GM12878 (cell line): Measurements from ENCODE around the gene ZNF710. TPM values are rescaled to one million over a fixed set of nuclear protein-coding genes. Genes with fewer than 3 reads are reported as not detected.

Experiments
- BMI1 ChIP-seq: fragments of 450-650 bp; IDR thresholded peaks from 2 replicates; pipeline ENCODE4 v1.6.1; 2016; ENCODE audit warnings: mild to moderate bottlenecking, moderate library complexity, borderline replicate concordance
- CBX3 ChIP-seq: fragments of 200-600 bp; sonication (generic); IDR thresholded peaks from 2 replicates; pipeline ENCODE4 v1.6.1; 2016; ENCODE audit warnings: low read depth, borderline replicate concordance
- CHD1 ChIP-seq: IDR thresholded peaks from 2 replicates; pipeline ENCODE4 v1.6.1; 2012; ENCODE audit warnings: low read depth, low read length, improper control_type of control experiment
- CHD2 ChIP-seq: IDR thresholded peaks from 2 replicates; pipeline ENCODE4 v1.6.1; 2011; ENCODE audit warnings: low read depth, low read length, improper control_type of control experiment, borderline replicate concordance
- DPF2 ChIP-seq: fragments of 450-650 bp; IDR thresholded peaks from 2 replicates; pipeline ENCODE4 v1.6.1; 2017; ENCODE audit warnings: mild to moderate bottlenecking
- EGR1 ChIP-seq, 2 experiments: IDR thresholded peaks; 1 replicate in 1 of 2; 2 replicates in 1 of 2; pipeline ENCODE4 v1.6.1; 2011 to 2012; ENCODE audit warnings: low read depth in 2 of 2, low read length in 2 of 2, borderline replicate concordance in 1 of 2, mild to moderate bottlenecking in 1 of 2, moderate library complexity in 1 of 2
- HDAC2 ChIP-seq: fragments of 200-600 bp; sonication (generic); IDR thresholded peaks from 2 replicates; pipeline ENCODE4 v1.6.1; 2017
- MYC ChIP-seq: IDR thresholded peaks from 2 replicates; pipeline ENCODE4 v1.6.1; 2011; ENCODE audit warnings: mild to moderate bottlenecking, low read length, moderate library complexity, inconsistent platforms; ENCODE audit not compliant: insufficient read depth, insufficient replicate concordance, insufficient read length, severe bottlenecking
- NBN ChIP-seq: fragments of 450-650 bp; IDR thresholded peaks from 2 replicates; pipeline ENCODE4 v1.6.1; 2016
- NFYA ChIP-seq: IDR thresholded peaks from 2 replicates; pipeline ENCODE4 v1.6.1; 2011; ENCODE audit warnings: low read depth, mild to moderate bottlenecking, low read length, improper control_type of control experiment, borderline replicate concordance
- POLR2AphosphoS5 ChIP-seq: IDR thresholded peaks from 2 replicates; pipeline ENCODE4 v1.6.1; 2011; ENCODE audit warnings: mild to moderate bottlenecking, low read length, inconsistent platforms
- ZNF24 ChIP-seq: fragments of 450-650 bp; IDR thresholded peaks from 2 replicates; pipeline ENCODE4 v1.6.1; 2017; ENCODE audit warnings: antibody characterized with exemption, mild to moderate bottlenecking
- polyA plus RNA-seq, 11 experiments: library from polyadenylated mRNA; depleted of rRNA in 4 of 11; unstranded in 6 of 11; stranded (reverse) in 5 of 11; fragments of >200 nt; fragmentation: Nextera tagmentation in 4 of 11; fragmentation: Illumina TruSeq in 1 of 11; extraction: Ambion mirVana in 4 of 11; extraction: Trizol in 1 of 11; gene quantifications; 1 replicate in 1 of 11; 2 replicates in 10 of 11; pipeline versions ENCODE4 v1.2.1 to v1.2.3, GENCODE V29; 2011 to 2016; ENCODE audit warnings: inconsistent platforms in 2 of 11, missing spikeins in 2 of 11, low read depth in 1 of 11
- total RNA-seq, 4 experiments: library from RNA; depleted of rRNA in 3 of 4; stranded (reverse); fragments of >200 nt in 3 of 4; fragmentation: Illumina TruSeq in 1 of 4; extraction: Trizol in 1 of 4; gene quantifications; 2 replicates each; pipeline versions ENCODE4 v1.2.1 to v1.2.3, GENCODE V29; 2013 to 2021
- TF ChIP-seq, protein P1 (sequence below): fragments of 450-650 bp; IDR thresholded peaks from 2 replicates; pipeline ENCODE4 v1.6.1; 2017; ENCODE audit warnings: mild to moderate bottlenecking, moderate library complexity
- TF ChIP-seq, protein P2 (sequence below): IDR thresholded peaks from 2 replicates; pipeline ENCODE4 v1.6.1; 2011; ENCODE audit warnings: mild to moderate bottlenecking, low read depth, low read length, moderate library complexity; ENCODE audit not compliant: insufficient replicate concordance
- TF ChIP-seq, protein P3 (sequence below): fragments of 450-650 bp; conservative IDR thresholded peaks from 2 replicates; pipeline ENCODE4 v1.6.1; 2017; ENCODE audit warnings: mild to moderate bottlenecking, moderate library complexity
- TF ChIP-seq, protein P4 (sequence below): IDR thresholded peaks from 2 replicates; pipeline ENCODE4 v1.6.1; 2011; ENCODE audit warnings: borderline replicate concordance, low read depth, mild to moderate bottlenecking, moderate library complexity, mixed read lengths, low read length; ENCODE audit not compliant: insufficient read depth; ENCODE audit errors: extremely low read length
- TF ChIP-seq, protein P5 (sequence below): fragments of 450-650 bp; IDR thresholded peaks from 2 replicates; pipeline ENCODE4 v1.6.1; 2017; ENCODE audit warnings: mild to moderate bottlenecking, moderate library complexity

ZNF710 gene
- total and polyA plus RNA-seq, 10 of the 15 experiments (the other 5 are each of a cell fraction or from before 2014, with no cell fraction given) = 1.4 to 43.5 (median 9.8) TPM

DNA sequence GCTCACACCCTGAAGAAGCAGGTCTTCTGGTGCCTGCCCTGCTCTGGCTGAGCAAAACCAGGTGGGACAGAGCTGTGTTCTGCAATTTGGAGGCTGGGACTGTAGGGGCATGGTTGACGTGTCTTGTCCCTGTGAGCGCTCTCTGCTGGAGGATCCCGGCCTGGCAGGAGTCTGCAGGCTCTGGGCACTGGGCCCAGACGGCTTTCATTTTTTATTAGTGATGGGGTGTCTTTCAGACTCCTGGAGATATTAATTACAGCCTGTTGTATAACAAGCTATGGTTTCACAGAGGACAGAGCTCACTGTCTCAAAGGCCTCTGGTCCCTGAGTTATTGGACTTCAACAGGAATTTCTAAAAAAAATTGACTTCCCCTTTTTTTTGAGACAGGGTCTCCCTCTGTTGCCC lies 29.5 kb upstream of the ZNF710 start (continued):
- TF ChIP-seq, protein P1, sequence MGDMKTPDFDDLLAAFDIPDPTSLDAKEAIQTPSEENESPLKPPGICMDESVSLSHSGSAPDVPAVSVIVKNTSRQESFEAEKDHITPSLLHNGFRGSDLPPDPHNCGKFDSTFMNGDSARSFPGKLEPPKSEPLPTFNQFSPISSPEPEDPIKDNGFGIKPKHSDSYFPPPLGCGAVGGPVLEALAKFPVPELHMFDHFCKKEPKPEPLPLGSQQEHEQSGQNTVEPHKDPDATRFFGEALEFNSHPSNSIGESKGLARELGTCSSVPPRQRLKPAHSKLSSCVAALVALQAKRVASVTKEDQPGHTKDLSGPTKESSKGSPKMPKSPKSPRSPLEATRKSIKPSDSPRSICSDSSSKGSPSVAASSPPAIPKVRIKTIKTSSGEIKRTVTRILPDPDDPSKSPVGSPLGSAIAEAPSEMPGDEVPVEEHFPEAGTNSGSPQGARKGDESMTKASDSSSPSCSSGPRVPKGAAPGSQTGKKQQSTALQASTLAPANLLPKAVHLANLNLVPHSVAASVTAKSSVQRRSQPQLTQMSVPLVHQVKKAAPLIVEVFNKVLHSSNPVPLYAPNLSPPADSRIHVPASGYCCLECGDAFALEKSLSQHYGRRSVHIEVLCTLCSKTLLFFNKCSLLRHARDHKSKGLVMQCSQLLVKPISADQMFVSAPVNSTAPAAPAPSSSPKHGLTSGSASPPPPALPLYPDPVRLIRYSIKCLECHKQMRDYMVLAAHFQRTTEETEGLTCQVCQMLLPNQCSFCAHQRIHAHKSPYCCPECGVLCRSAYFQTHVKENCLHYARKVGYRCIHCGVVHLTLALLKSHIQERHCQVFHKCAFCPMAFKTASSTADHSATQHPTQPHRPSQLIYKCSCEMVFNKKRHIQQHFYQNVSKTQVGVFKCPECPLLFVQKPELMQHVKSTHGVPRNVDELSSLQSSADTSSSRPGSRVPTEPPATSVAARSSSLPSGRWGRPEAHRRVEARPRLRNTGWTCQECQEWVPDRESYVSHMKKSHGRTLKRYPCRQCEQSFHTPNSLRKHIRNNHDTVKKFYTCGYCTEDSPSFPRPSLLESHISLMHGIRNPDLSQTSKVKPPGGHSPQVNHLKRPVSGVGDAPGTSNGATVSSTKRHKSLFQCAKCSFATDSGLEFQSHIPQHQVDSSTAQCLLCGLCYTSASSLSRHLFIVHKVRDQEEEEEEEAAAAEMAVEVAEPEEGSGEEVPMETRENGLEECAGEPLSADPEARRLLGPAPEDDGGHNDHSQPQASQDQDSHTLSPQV = no peak
- TF ChIP-seq CBX3 (no peak), POLR2AphosphoS5 (no peak), CHD2 (no peak), EGR1 (IDR thresholded peaks at IDR 0.05; ENCODE audit: borderline replicate concordance in 1 of 2, low read depth in 2 of 2, low read length in 2 of 2) (no peak), ZNF24 (no peak), NBN (no peak), BMI1 (no peak), HDAC2 (no peak), CHD1 (no peak), DPF2 (no peak), NFYA (no peak), MYC (no peak)
- TF ChIP-seq, protein P2, sequence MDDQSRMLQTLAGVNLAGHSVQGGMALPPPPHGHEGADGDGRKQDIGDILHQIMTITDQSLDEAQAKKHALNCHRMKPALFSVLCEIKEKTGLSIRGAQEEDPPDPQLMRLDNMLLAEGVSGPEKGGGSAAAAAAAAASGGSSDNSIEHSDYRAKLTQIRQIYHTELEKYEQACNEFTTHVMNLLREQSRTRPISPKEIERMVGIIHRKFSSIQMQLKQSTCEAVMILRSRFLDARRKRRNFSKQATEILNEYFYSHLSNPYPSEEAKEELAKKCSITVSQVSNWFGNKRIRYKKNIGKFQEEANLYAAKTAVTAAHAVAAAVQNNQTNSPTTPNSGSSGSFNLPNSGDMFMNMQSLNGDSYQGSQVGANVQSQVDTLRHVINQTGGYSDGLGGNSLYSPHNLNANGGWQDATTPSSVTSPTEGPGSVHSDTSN = no peak
- TF ChIP-seq, protein P3, sequence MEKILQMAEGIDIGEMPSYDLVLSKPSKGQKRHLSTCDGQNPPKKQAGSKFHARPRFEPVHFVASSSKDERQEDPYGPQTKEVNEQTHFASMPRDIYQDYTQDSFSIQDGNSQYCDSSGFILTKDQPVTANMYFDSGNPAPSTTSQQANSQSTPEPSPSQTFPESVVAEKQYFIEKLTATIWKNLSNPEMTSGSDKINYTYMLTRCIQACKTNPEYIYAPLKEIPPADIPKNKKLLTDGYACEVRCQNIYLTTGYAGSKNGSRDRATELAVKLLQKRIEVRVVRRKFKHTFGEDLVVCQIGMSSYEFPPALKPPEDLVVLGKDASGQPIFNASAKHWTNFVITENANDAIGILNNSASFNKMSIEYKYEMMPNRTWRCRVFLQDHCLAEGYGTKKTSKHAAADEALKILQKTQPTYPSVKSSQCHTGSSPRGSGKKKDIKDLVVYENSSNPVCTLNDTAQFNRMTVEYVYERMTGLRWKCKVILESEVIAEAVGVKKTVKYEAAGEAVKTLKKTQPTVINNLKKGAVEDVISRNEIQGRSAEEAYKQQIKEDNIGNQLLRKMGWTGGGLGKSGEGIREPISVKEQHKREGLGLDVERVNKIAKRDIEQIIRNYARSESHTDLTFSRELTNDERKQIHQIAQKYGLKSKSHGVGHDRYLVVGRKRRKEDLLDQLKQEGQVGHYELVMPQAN = no peak
- TF ChIP-seq, protein P4, sequence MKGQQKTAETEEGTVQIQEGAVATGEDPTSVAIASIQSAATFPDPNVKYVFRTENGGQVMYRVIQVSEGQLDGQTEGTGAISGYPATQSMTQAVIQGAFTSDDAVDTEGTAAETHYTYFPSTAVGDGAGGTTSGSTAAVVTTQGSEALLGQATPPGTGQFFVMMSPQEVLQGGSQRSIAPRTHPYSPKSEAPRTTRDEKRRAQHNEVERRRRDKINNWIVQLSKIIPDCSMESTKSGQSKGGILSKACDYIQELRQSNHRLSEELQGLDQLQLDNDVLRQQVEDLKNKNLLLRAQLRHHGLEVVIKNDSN = no peak
- TF ChIP-seq, protein P5, sequence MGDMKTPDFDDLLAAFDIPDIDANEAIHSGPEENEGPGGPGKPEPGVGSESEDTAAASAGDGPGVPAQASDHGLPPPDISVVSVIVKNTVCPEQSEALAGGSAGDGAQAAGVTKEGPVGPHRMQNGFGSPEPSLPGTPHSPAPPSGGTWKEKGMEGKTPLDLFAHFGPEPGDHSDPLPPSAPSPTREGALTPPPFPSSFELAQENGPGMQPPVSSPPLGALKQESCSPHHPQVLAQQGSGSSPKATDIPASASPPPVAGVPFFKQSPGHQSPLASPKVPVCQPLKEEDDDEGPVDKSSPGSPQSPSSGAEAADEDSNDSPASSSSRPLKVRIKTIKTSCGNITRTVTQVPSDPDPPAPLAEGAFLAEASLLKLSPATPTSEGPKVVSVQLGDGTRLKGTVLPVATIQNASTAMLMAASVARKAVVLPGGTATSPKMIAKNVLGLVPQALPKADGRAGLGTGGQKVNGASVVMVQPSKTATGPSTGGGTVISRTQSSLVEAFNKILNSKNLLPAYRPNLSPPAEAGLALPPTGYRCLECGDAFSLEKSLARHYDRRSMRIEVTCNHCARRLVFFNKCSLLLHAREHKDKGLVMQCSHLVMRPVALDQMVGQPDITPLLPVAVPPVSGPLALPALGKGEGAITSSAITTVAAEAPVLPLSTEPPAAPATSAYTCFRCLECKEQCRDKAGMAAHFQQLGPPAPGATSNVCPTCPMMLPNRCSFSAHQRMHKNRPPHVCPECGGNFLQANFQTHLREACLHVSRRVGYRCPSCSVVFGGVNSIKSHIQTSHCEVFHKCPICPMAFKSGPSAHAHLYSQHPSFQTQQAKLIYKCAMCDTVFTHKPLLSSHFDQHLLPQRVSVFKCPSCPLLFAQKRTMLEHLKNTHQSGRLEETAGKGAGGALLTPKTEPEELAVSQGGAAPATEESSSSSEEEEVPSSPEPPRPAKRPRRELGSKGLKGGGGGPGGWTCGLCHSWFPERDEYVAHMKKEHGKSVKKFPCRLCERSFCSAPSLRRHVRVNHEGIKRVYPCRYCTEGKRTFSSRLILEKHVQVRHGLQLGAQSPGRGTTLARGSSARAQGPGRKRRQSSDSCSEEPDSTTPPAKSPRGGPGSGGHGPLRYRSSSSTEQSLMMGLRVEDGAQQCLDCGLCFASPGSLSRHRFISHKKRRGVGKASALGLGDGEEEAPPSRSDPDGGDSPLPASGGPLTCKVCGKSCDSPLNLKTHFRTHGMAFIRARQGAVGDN = no peak
